ENCODE data around the gene DCTN4.

DNA sequence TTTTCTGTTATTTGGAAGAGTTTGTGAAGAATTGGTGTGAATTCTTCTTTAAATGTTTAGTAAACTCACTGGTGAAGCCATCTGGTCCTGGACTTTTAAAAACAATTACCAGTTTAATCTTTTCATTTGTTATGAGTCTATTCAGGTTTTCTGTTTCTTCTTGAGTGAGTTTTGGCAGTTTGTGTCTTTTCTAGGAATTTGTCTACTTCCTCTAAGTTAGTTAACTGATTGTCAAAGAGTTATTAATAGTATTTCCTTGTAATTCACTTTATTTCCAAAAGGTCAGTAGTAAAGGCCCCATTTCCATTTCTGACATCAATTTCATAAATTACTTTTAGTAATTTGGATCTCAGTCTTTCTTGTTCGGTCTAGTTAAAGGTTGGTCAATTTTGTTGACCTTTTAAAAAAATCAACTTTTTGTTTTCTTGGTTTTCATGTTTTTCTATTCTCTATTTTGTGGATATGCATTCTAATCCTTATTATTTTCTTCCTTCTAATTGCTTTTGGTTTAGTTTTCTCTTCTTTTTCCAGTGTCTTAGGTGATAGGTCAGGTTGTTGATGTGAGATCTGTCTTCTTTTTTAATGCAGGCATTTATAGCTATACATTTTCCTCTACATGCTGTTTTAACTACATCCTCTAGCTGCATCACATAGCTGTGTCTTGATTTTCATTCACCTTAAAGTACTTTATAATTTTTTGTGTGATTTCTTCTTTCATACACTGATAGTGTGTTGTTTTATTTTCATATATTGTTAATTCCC is 12.4 kb upstream of the DCTN4 start:
- TF ChIP-seq, protein P1, sequence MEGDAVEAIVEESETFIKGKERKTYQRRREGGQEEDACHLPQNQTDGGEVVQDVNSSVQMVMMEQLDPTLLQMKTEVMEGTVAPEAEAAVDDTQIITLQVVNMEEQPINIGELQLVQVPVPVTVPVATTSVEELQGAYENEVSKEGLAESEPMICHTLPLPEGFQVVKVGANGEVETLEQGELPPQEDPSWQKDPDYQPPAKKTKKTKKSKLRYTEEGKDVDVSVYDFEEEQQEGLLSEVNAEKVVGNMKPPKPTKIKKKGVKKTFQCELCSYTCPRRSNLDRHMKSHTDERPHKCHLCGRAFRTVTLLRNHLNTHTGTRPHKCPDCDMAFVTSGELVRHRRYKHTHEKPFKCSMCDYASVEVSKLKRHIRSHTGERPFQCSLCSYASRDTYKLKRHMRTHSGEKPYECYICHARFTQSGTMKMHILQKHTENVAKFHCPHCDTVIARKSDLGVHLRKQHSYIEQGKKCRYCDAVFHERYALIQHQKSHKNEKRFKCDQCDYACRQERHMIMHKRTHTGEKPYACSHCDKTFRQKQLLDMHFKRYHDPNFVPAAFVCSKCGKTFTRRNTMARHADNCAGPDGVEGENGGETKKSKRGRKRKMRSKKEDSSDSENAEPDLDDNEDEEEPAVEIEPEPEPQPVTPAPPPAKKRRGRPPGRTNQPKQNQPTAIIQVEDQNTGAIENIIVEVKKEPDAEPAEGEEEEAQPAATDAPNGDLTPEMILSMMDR (conservative IDR thresholded peaks at IDR 0.05; ENCODE audit: low read depth, low read length) = no peak
- no peak for TF ChIP-seq EZH2 (IDR thresholded peaks at IDR 0.05; ENCODE audit: low read length, unreplicated experiment)
- TF ChIP-seq EZH2phosphoT487 (IDR thresholded peaks at IDR 0.05; ENCODE audit: borderline replicate concordance, low read length) = no peak

All from PC-3 (cell line).